HepG2 (cell line): ENCODE data around the gene CHST14. TPM values are rescaled to one million over a fixed set of nuclear protein-coding genes. Genes with fewer than 3 reads are reported as not detected.

ENCODE experiments used
- ATF3 ChIP-seq: sonication (generic); formaldehyde crosslinking; IDR thresholded peaks from 2 replicates; pipeline ENCODE4 v1.4.0; 2020; ENCODE audit warnings: missing genetic modification reagents
- GATAD2A ChIP-seq: IDR thresholded peaks from 2 replicates; pipeline ENCODE4 v1.6.1; 2016
- HNF1B ChIP-seq: sonication (generic); formaldehyde crosslinking; IDR thresholded peaks from 2 replicates; pipeline ENCODE4 v1.5.1; 2020; ENCODE audit warnings: mild to moderate bottlenecking, moderate library complexity, missing genetic modification reagents
- KDM3A ChIP-seq: IDR thresholded peaks from 2 replicates; pipeline ENCODE4 v1.6.1; 2018; ENCODE audit warnings: low read depth, missing compliant biosample characterization
- KLF15 ChIP-seq: sonication (generic); formaldehyde crosslinking; IDR thresholded peaks from 2 replicates; pipeline ENCODE4 v1.8.1; 2023; ENCODE audit warnings: borderline replicate concordance, mild to moderate bottlenecking, inconsistent platforms, missing genetic modification reagents, mixed read lengths
- NFKB2 ChIP-seq: sonication (generic); formaldehyde crosslinking; IDR thresholded peaks from 2 replicates; pipeline ENCODE4 v1.4.0; 2020; ENCODE audit warnings: missing genetic modification reagents, borderline replicate concordance
- TIGD3 ChIP-seq: sonication (generic); formaldehyde crosslinking; IDR thresholded peaks from 2 replicates; pipeline ENCODE4 v1.5.1; 2020; ENCODE audit warnings: mild to moderate bottlenecking, missing genetic modification reagents, borderline replicate concordance
- ZBTB2 ChIP-seq: sonication (generic); formaldehyde crosslinking; IDR thresholded peaks from 2 replicates; pipeline ENCODE4 v1.8.0; 2022; ENCODE audit warnings: low read depth, missing genetic modification reagents
- ZBTB39 ChIP-seq: sonication (generic); formaldehyde crosslinking; IDR thresholded peaks from 2 replicates; pipeline ENCODE4 v1.5.0; 2020; ENCODE audit warnings: missing genetic modification reagents
- ZMYM4 ChIP-seq: sonication (generic); formaldehyde crosslinking; IDR thresholded peaks from 2 replicates; pipeline ENCODE4 v1.8.1; 2023; ENCODE audit warnings: mild to moderate bottlenecking, missing genetic modification reagents
- polyA plus RNA-seq, 8 experiments: library from polyadenylated mRNA; depleted of rRNA in 3 of 8; stranded (reverse) in 7 of 8; unstranded in 1 of 8; fragments of >200 nt; fragmentation: Illumina TruSeq in 4 of 8; extraction: Trizol in 4 of 8; gene quantifications; 2 replicates each; pipeline versions ENCODE4 v1.2.1 to v1.2.3, GENCODE V29; 2011 to 2016; ENCODE audit warnings: low read depth in 4 of 8, missing spikeins in 1 of 8, mixed read lengths in 1 of 8; ENCODE audit not compliant: insufficient read depth in 1 of 8
- total RNA-seq, 5 experiments: library from RNA; depleted of rRNA; stranded (reverse); fragments of >200 nt; fragmentation: Illumina TruSeq; extraction: Trizol; gene quantifications; 2 replicates each; pipeline ENCODE4 v1.2.3, GENCODE V29; 2016; ENCODE audit warnings: low read depth in 1 of 5
- TF ChIP-seq, protein P1 (sequence below): IDR thresholded peaks from 2 replicates; pipeline ENCODE4 v1.6.1; 2016; ENCODE audit warnings: low read depth
- TF ChIP-seq, protein P2 (sequence below): sonication (generic); formaldehyde crosslinking; IDR thresholded peaks from 2 replicates; pipeline ENCODE4 v1.5.0; 2020; ENCODE audit warnings: missing genetic modification reagents
- TF ChIP-seq, protein P3 (sequence below): sonication (generic); formaldehyde crosslinking; IDR thresholded peaks from 2 replicates; pipeline ENCODE4 v1.4.0; 2020; ENCODE audit warnings: mild to moderate bottlenecking, missing genetic modification reagents
- TF ChIP-seq, protein P4 (sequence below): sonication (generic); formaldehyde crosslinking; conservative IDR thresholded peaks from 2 replicates; pipeline ENCODE4 v1.8.0; 2022; ENCODE audit warnings: missing genetic modification reagents

The CHST14 gene
- total and polyA plus RNA-seq, 2 of the 13 experiments (the other 11 are each of a cell fraction or from before 2014, with no cell fraction given) = 8.9 to 12.4 TPM

GRCh38 chr15:40511472-40512133, 40.8 kb downstream of the CHST14 start (continued):
- no peak for TF ChIP-seq ZBTB39 (CRISPR knock-in tag)
- TF ChIP-seq HNF1B (CRISPR knock-in tag) = peak; percentile 41; the same call in 1 of the 2 replicates
- TF ChIP-seq, protein P1, sequence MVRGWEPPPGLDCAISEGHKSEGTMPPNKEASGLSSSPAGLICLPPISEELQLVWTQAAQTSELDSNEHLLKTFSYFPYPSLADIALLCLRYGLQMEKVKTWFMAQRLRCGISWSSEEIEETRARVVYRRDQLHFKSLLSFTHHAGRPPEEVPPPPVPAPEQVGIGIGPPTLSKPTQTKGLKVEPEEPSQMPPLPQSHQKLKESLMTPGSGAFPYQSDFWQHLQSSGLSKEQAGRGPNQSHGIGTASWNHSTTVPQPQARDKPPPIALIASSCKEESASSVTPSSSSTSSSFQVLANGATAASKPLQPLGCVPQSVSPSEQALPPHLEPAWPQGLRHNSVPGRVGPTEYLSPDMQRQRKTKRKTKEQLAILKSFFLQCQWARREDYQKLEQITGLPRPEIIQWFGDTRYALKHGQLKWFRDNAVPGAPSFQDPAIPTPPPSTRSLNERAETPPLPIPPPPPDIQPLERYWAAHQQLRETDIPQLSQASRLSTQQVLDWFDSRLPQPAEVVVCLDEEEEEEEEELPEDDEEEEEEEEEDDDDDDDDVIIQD (CRISPR knock-in tag) = peak; percentile 24; the same call in 1 of the 2 replicates
- TF ChIP-seq NFKB2 (CRISPR knock-in tag) = peak; percentile 73; the same call in 1 of the 2 replicates
- TF ChIP-seq, protein P2, sequence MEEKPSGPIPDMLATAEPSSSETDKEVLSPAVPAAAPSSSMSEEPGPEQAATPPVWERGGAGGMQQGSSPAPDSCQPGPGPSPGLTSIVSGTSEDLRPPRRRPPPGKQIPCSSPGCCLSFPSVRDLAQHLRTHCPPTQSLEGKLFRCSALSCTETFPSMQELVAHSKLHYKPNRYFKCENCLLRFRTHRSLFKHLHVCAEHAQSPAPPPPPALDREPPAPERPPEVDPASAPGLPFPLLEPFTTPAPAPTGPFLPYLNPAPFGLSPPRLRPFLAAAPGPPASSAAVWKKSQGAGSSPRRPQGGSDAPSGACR (CRISPR knock-in tag) = no peak; the same call in 1 of the 2 replicates
- TF ChIP-seq GATAD2A (CRISPR knock-in tag) = no peak; the same call in 1 of the 2 replicates
- TF ChIP-seq, protein P3, sequence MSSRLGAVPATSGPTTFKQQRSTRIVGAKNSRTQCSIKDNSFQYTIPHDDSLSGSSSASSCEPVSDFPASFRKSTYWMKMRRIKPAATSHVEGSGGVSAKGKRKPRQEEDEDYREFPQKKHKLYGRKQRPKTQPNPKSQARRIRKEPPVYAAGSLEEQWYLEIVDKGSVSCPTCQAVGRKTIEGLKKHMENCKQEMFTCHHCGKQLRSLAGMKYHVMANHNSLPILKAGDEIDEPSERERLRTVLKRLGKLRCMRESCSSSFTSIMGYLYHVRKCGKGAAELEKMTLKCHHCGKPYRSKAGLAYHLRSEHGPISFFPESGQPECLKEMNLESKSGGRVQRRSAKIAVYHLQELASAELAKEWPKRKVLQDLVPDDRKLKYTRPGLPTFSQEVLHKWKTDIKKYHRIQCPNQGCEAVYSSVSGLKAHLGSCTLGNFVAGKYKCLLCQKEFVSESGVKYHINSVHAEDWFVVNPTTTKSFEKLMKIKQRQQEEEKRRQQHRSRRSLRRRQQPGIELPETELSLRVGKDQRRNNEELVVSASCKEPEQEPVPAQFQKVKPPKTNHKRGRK = no peak
- TF ChIP-seq ATF3 (CRISPR knock-in tag) = peak; percentile 83
- TF ChIP-seq, protein P4, sequence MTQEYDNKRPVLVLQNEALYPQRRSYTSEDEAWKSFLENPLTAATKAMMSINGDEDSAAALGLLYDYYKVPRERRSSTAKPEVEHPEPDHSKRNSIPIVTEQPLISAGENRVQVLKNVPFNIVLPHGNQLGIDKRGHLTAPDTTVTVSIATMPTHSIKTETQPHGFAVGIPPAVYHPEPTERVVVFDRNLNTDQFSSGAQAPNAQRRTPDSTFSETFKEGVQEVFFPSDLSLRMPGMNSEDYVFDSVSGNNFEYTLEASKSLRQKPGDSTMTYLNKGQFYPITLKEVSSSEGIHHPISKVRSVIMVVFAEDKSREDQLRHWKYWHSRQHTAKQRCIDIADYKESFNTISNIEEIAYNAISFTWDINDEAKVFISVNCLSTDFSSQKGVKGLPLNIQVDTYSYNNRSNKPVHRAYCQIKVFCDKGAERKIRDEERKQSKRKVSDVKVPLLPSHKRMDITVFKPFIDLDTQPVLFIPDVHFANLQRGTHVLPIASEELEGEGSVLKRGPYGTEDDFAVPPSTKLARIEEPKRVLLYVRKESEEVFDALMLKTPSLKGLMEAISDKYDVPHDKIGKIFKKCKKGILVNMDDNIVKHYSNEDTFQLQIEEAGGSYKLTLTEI (CRISPR knock-in tag) = no peak
- TF ChIP-seq TIGD3 (CRISPR knock-in tag) = no peak
- TF ChIP-seq ZBTB2 (CRISPR knock-in tag) = peak; percentile 38; the same call in 1 of the 2 replicates
- peak; percentile 86 for TF ChIP-seq ZMYM4
- TF ChIP-seq KLF15 (CRISPR knock-in tag) = 0 out of 2 replicates have a peak, but pooled peaks have one; percentile 41
- peak; percentile 91; the same call in 1 of the 2 replicates for TF ChIP-seq KDM3A (CRISPR knock-in tag)
